ENCODE results near the gene ZAR1L.

Gene ZAR1L

DNA sequence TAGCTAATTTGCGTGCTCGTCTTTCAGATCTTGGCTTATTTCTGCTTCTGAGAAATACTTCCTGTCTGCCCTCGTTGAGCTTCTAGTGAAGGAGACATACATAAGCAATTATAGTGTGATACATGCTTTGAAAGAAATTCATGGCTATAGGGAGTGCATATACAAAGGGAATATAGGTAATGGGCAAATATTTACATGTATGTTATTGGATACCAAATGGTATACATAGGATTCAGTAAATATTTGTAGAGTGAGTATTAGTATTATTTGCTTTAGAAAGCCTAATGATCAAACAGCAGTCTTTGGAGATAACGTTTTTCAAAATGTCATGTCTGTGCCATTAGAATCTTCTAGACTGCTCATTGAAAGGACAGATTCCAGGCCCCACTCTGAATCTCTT is 5.4 kb upstream of the ZAR1L start:
- Histone ChIP-seq H3K36me3 (ENCODE audit: low read depth) (peaks cover 78% of the 10 kb centered on the region), H3K4me3 (ENCODE audit: severe bottlenecking) (no peak overlapping the region), H3K4me1 (ENCODE audit: insufficient read depth, poor library complexity, severe bottlenecking) (peaks cover 16% of the 10 kb centered on the region), H3K27ac (ENCODE audit: poor library complexity, severe bottlenecking) (no peak overlapping the region), H3K27me3 (ENCODE audit: insufficient read depth, poor library complexity, severe bottlenecking) (no peaks in the 10 kb centered on the region), H3K9me3 (ENCODE audit: severe bottlenecking) (no peaks in the 10 kb centered on the region)
- DNase-seq (ENCODE audit: low spot score) (no peak), ATAC-seq (ENCODE audit: low read depth) (no peak)
- TF ChIP-seq, protein P1, sequence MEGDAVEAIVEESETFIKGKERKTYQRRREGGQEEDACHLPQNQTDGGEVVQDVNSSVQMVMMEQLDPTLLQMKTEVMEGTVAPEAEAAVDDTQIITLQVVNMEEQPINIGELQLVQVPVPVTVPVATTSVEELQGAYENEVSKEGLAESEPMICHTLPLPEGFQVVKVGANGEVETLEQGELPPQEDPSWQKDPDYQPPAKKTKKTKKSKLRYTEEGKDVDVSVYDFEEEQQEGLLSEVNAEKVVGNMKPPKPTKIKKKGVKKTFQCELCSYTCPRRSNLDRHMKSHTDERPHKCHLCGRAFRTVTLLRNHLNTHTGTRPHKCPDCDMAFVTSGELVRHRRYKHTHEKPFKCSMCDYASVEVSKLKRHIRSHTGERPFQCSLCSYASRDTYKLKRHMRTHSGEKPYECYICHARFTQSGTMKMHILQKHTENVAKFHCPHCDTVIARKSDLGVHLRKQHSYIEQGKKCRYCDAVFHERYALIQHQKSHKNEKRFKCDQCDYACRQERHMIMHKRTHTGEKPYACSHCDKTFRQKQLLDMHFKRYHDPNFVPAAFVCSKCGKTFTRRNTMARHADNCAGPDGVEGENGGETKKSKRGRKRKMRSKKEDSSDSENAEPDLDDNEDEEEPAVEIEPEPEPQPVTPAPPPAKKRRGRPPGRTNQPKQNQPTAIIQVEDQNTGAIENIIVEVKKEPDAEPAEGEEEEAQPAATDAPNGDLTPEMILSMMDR (IDR thresholded peaks at IDR 0.05; ENCODE audit: poor library complexity, severe bottlenecking) = no peak

DNA sequence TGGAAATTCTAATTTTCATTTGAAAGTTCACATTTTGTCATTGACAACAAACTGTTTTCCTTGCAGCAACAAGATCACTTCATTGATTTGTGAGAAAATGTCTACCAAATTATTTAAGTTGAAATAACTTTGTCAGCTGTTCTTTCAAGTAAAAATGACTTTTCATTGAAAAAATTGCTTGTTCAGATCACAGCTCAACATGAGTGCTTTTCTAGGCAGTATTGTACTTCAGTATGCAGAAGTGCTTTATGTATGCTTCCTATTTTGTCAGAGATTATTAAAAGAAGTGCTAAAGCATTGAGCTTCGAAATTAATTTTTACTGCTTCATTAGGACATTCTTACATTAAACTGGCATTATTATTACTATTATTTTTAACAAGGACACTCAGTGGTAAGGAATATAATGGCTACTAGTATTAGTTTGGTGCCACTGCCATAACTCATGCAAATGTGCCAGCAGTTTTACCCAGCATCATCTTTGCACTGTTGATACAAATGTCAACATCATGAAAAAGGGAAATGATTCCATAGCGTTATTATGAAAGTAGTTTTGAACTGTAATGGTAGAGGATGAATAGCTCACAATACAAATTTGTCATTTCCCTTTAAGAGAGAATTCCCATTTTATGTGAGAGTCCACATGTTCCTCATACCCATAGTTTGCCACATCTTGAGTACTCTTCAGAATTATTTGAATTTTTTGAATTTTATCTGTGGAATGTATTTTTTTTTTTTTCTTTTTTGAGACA is 2.7 kb upstream of the ZAR1L start:
- ATAC-seq (ENCODE audit: low read depth) (no peak), DNase-seq (ENCODE audit: low spot score) (no peak)
- Histone ChIP-seq H3K9me3 (ENCODE audit: severe bottlenecking) (no peaks in the 10 kb centered on the region), H3K27me3 (ENCODE audit: insufficient read depth, poor library complexity, severe bottlenecking) (no peaks in the 10 kb centered on the region), H3K4me1 (ENCODE audit: insufficient read depth, poor library complexity, severe bottlenecking) (peaks cover 9% of the 10 kb centered on the region), H3K36me3 (ENCODE audit: low read depth) (peaks cover 61% of the 10 kb centered on the region), H3K4me3 (ENCODE audit: severe bottlenecking) (no peak overlapping the region), H3K27ac (ENCODE audit: poor library complexity, severe bottlenecking) (no peak overlapping the region)
- TF ChIP-seq, protein P1 (IDR thresholded peaks at IDR 0.05; ENCODE audit: poor library complexity, severe bottlenecking) = no peak

DNA sequence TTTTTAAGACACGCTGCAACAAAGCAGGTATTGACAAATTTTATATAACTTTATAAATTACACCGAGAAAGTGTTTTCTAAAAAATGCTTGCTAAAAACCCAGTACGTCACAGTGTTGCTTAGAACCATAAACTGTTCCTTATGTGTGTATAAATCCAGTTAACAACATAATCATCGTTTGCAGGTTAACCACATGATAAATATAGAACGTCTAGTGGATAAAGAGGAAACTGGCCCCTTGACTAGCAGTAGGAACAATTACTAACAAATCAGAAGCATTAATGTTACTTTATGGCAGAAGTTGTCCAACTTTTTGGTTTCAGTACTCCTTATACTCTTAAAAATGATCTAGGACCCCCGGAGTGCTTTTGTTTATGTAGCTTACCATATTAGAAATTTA is 1.3 kb upstream of the ZAR1L start:
- Histone ChIP-seq H3K27me3 (ENCODE audit: insufficient read depth, poor library complexity, severe bottlenecking) (no peaks in the 10 kb centered on the region), H3K36me3 (ENCODE audit: low read depth) (peaks cover 51% of the 10 kb centered on the region), H3K4me1 (ENCODE audit: insufficient read depth, poor library complexity, severe bottlenecking) (peaks cover 9% of the 10 kb centered on the region), H3K9me3 (ENCODE audit: severe bottlenecking) (no peaks in the 10 kb centered on the region), H3K27ac (ENCODE audit: poor library complexity, severe bottlenecking) (peak overlapping the region; percentile 58), H3K4me3 (ENCODE audit: severe bottlenecking) (peak overlapping the region; percentile 53)
- ATAC-seq (ENCODE audit: low read depth) (no peak), DNase-seq (ENCODE audit: low spot score) (no peak)
- TF ChIP-seq, protein P1 (IDR thresholded peaks at IDR 0.05; ENCODE audit: poor library complexity, severe bottlenecking) = no peak

DNA sequence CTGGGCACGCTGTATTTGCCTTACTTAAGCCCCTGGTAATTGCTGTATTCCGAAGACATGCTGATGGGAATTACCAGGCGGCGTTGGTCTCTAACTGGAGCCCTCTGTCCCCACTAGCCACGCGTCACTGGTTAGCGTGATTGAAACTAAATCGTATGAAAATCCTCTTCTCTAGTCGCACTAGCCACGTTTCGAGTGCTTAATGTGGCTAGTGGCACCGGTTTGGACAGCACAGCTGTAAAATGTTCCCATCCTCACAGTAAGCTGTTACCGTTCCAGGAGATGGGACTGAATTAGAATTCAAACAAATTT is 821 bp upstream of the ZAR1L start:
- peaks cover 47% of the 10 kb centered on the region for H3K36me3 ChIP-seq (ENCODE audit: low read depth)
- H3K27ac ChIP-seq (ENCODE audit: poor library complexity, severe bottlenecking) = peak overlapping the region; percentile 58
- TF ChIP-seq, protein P1 (IDR thresholded peaks at IDR 0.05; ENCODE audit: poor library complexity, severe bottlenecking) = no peak
- no peaks in the 10 kb centered on the region for H3K27me3 ChIP-seq (ENCODE audit: insufficient read depth, poor library complexity, severe bottlenecking)
- peak; percentile 26 for ATAC-seq (ENCODE audit: low read depth)
- no peaks in the 10 kb centered on the region for H3K9me3 ChIP-seq (ENCODE audit: severe bottlenecking)
- peaks cover 9% of the 10 kb centered on the region for H3K4me1 ChIP-seq (ENCODE audit: insufficient read depth, poor library complexity, severe bottlenecking)
- DNase-seq (ENCODE audit: low spot score) = no peak
- peak overlapping the region; percentile 53 for H3K4me3 ChIP-seq (ENCODE audit: severe bottlenecking)

Measured in RWPE2 (cell line).